HG02759 (cell line): Measurements from ENCODE around the gene CNIH3.

Source experiments
- ATAC-seq: cut with Tn5 transposase; IDR thresholded peaks from one replicate; pipeline ENCODE4 v1.9.1; 2021; ENCODE audit warnings: mild to moderate bottlenecking, moderate library complexity; ENCODE audit not compliant: unreplicated experiment

Gene CNIH3

GRCh38 chr1:224739997-224740684, 124.0 kb downstream of the CNIH3 start:
- ATAC-seq = peak; percentile 68

- ATAC-seq = no peak
These were observed 124.6 kb downstream of the CNIH3 start for GRCh38 chr1:224740685-224741052.

- ATAC-seq = no peak
These were observed 126.2 kb downstream of the CNIH3 start for GRCh38 chr1:224742349-224742748.

- ATAC-seq = no peak
These were observed 127.6 kb downstream of the CNIH3 start for GRCh38 chr1:224743608-224744164.

- no peak for ATAC-seq
These were observed 128.4 kb downstream of the CNIH3 start for GRCh38 chr1:224744521-224744920.

GRCh38 chr1:224745394-224745793, 129.3 kb downstream of the CNIH3 start:
- no peak for ATAC-seq

- ATAC-seq = peak; percentile 51
These were observed 129.8 kb downstream of the CNIH3 start for GRCh38 chr1:224745924-224746323.

GRCh38 chr1:224747578-224747977, 131.5 kb downstream of the CNIH3 start:
- peak; percentile 45 for ATAC-seq

- ATAC-seq = no peak
These were observed 133.8 kb downstream of the CNIH3 start for GRCh38 chr1:224749916-224750315.

GRCh38 chr1:224751624-224752311, 135.7 kb downstream of the CNIH3 start:
- no peak for ATAC-seq

- no peak for ATAC-seq
These were observed 137.4 kb downstream of the CNIH3 start for GRCh38 chr1:224753491-224753890.

GRCh38 chr1:224755586-224755985, 139.5 kb downstream of the CNIH3 start:
- ATAC-seq = no peak

GRCh38 chr1:224757508-224757907, 141.4 kb downstream of the CNIH3 start:
- no peak for ATAC-seq

- no peak for ATAC-seq
These were observed 143.0 kb downstream of the CNIH3 start for GRCh38 chr1:224759135-224759534.

- ATAC-seq = no peak
These were observed 143.6 kb downstream of the CNIH3 start for GRCh38 chr1:224759681-224760091.

- no peak for ATAC-seq
These were observed 144.0 kb downstream of the CNIH3 start for GRCh38 chr1:224760163-224760562.

- ATAC-seq = no peak
These were observed 145.1 kb downstream of the CNIH3 start for GRCh38 chr1:224761245-224761644.

GRCh38 chr1:224762046-224762445, 145.9 kb downstream of the CNIH3 start:
- ATAC-seq = no peak

GRCh38 chr1:224762701-224763100, 146.6 kb downstream of the CNIH3 start:
- no peak for ATAC-seq

GRCh38 chr1:224763126-224763775, 147.1 kb downstream of the CNIH3 start:
- no peak for ATAC-seq

- no peak for ATAC-seq
These were observed 150.1 kb downstream of the CNIH3 start for GRCh38 chr1:224766266-224766665.

GRCh38 chr1:224767031-224767430, 150.9 kb downstream of the CNIH3 start:
- no peak for ATAC-seq
